Endothelial cell (in vitro differentiated cells): Measurements from ENCODE around the gene NOTO. TPM values are rescaled to one million over a fixed set of nuclear protein-coding genes. Genes with fewer than 3 reads are reported as not detected.
"Not testable (repeated sequence)": the region's sequence is repeated elsewhere in the genome, so short reads cannot be mapped to it uniquely, and the experiment has no call there.

Experiments used
- DNase-seq: peaks from one replicate; pipeline ENCODE4 v3.0.0; 2021; ENCODE audit warnings: low spot score
- H3K27ac Mint-ChIP-seq: one replicate; pipeline ENCODE4 v1.8.0; 2021; ENCODE audit warnings: mixed read lengths, inconsistent platforms; ENCODE audit not compliant: unreplicated experiment
- H3K27me3 Mint-ChIP-seq: one replicate; pipeline ENCODE4 v1.8.0; 2021; ENCODE audit warnings: mild to moderate bottlenecking, moderate library complexity, mixed read lengths, inconsistent platforms; ENCODE audit not compliant: unreplicated experiment
- H3K36me3 Mint-ChIP-seq: one replicate; pipeline ENCODE4 v1.8.0; 2021; ENCODE audit warnings: mild to moderate bottlenecking, low read depth, mixed read lengths, inconsistent platforms; ENCODE audit not compliant: unreplicated experiment
- H3K4me1 Mint-ChIP-seq: one replicate; pipeline ENCODE4 v1.8.0; 2021; ENCODE audit warnings: mild to moderate bottlenecking, mixed read lengths, inconsistent platforms; ENCODE audit not compliant: unreplicated experiment
- H3K4me3 Mint-ChIP-seq: one replicate; pipeline ENCODE4 v1.8.0; 2021; ENCODE audit warnings: mild to moderate bottlenecking, mixed read lengths, inconsistent platforms; ENCODE audit not compliant: unreplicated experiment
- H3K9me3 Mint-ChIP-seq: one replicate; pipeline ENCODE4 v1.8.0; 2021; ENCODE audit warnings: mixed read lengths, inconsistent platforms; ENCODE audit not compliant: unreplicated experiment
- long read RNA-seq: library from polyadenylated mRNA; unstranded; transcript quantifications from one replicate; pipeline ENCODE4 v2.0.0, GENCODE V29; 2020; ENCODE audit not compliant: unreplicated experiment
- total RNA-seq: library from RNA; stranded (reverse); fragmentation: NEBNext Ultra II Directional; extraction: Animal tissue kit (Norgen Biotek cat#: 25700); gene quantifications from one replicate; pipeline ENCODE4 v1.2.1, GENCODE V29; 2021; ENCODE audit not compliant: unreplicated experiment
- TF ChIP-seq, protein P1 (sequence below): fragments of 200-600 bp; sonication (generic); IDR thresholded peaks from one replicate; pipeline ENCODE4 v1.5.0; 2021; ENCODE audit warnings: antibody characterized with exemption; ENCODE audit not compliant: unreplicated experiment

The NOTO gene, protein sequence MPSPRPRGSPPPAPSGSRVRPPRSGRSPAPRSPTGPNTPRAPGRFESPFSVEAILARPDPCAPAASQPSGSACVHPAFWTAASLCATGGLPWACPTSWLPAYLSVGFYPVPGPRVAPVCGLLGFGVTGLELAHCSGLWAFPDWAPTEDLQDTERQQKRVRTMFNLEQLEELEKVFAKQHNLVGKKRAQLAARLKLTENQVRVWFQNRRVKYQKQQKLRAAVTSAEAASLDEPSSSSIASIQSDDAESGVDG
- total RNA-seq: not detected
- long read RNA-seq: 0 reads

DNA sequence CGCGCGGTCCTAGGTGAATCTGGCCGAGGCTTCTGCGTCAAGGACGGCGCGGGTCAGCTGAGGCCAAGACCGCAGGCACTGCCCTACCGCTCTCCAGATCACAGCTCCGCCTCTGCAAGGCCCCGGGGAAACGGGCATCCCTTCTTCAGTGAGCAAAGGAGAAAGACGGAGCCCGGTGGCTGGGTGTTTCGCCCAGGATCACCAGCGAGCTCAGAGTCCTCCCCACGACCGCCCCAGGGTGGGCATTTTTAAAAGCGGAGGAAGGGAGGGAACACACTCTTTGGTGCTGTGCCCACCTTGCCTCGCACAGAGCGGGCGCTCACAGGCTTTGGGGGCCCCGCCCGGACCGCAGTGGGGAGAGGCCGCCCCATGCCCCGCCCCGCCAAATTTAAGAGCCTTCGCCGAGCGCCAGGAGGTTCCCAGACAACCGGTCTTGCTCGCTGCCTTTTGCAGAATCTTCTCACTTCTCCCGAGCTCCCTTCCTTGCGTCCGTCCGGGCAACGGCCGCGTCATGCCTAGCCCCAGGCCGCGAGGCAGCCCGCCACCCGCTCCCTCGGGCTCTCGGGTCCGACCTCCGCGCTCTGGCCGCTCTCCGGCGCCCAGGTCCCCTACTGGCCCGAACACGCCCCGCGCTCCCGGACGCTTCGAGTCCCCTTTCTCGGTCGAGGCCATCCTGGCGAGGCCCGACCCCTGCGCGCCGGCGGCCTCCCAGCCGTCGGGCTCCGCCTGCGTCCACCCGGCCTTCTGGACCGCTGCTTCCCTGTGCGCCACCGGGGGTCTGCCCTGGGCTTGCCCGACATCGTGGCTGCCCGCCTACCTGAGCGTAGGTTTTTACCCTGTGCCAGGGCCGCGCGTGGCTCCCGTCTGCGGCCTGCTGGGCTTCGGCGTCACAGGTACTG, at the start of gene NOTO:
TSS of gene NOTO (plus strand) at position 419 of the 899 bp plus-strand sequence. CDS start at position 512, 93 bp downstream.
- no peaks in the 10 kb centered on the region for H3K4me1 Mint-ChIP-seq
- peaks cover 11% of the 10 kb centered on the region for H3K27me3 Mint-ChIP-seq

DNA sequence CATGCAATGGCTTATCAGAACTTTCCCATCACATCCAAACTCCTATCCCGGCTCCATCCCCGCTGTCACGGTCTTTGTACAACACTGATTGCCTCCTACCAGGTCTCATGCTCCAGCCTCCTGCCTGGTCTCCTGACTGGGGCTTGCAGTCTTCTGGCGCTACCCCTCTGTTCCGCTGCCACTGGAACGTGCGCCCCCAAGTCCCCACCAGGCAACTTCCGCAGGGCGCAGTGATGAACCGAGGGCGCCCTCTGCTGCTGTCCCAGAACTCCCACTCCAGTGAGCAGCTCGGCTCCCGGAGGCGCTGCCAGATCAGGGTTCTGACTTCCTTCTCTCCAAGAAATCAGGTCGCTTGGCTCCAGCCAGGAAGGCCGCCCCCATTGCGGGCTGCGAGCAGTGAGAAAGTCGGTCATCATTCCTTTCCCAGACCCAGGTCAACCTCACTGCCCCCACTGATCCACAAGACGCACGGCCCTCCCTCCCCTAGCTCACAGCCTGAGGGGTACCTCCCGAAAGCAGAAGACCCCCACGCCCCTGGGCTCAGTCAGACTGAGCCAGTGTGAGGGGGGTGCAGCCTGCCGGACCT, 45.7 kb upstream of the NOTO start:
- no peaks in the 10 kb centered on the region for H3K36me3 Mint-ChIP-seq
- H3K27ac Mint-ChIP-seq: no peak overlapping the region
- H3K4me3 Mint-ChIP-seq: peak overlapping the region; percentile 83
- H3K9me3 Mint-ChIP-seq: no peaks in the 10 kb centered on the region
- DNase-seq: peak; percentile 73
- H3K27me3 Mint-ChIP-seq: peaks cover 13% of the 10 kb centered on the region
- TF ChIP-seq, protein P1, sequence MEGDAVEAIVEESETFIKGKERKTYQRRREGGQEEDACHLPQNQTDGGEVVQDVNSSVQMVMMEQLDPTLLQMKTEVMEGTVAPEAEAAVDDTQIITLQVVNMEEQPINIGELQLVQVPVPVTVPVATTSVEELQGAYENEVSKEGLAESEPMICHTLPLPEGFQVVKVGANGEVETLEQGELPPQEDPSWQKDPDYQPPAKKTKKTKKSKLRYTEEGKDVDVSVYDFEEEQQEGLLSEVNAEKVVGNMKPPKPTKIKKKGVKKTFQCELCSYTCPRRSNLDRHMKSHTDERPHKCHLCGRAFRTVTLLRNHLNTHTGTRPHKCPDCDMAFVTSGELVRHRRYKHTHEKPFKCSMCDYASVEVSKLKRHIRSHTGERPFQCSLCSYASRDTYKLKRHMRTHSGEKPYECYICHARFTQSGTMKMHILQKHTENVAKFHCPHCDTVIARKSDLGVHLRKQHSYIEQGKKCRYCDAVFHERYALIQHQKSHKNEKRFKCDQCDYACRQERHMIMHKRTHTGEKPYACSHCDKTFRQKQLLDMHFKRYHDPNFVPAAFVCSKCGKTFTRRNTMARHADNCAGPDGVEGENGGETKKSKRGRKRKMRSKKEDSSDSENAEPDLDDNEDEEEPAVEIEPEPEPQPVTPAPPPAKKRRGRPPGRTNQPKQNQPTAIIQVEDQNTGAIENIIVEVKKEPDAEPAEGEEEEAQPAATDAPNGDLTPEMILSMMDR: peak; percentile 54
- peaks cover 11% of the 10 kb centered on the region for H3K4me1 Mint-ChIP-seq

More for the DNA sequence above, at the start of gene NOTO:
- Mint-ChIP-seq H3K27ac (no peak within 1 kb of the TSS), H3K4me3 (no peak within 1 kb of the TSS), H3K9me3 (no peaks in the 10 kb centered on the region), H3K36me3 (peaks cover 7% of the 10 kb centered on the region)
- TF ChIP-seq, protein P1: no peak
- peak; percentile 31 for DNase-seq

DNA sequence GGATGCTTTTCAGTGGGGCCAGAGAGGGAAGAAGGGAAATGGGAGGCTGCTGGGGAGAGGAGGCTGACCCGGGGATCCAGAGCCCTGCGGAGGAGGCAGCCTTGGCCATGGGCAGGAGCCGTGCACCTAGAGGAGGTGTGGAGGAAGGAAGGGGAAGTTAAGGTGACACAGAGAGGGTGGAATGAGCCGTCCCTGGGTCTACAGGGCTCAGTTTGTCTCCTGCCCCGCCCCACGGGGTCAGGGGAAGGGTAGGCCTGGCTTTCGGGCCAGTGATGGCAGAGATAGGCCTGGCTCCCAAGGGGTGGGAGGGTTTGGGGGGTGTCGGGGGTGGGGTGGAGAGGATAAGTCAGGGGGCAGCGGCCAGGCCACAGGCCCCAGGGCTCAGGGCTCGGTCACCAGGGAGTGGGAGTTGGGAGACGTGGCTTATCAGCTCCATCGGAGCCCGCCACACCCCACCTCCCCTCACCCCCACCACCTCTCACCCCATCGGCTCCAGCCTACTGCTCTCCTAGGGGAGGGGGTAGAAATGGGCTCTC, 39.5 kb upstream of the NOTO start:
- Mint-ChIP-seq H3K27ac (no peak overlapping the region), H3K9me3 (no peaks in the 10 kb centered on the region), H3K4me3 (no peak overlapping the region), H3K36me3 (no peaks in the 10 kb centered on the region), H3K4me1 (peaks cover 2% of the 10 kb centered on the region), H3K27me3 (peaks cover 3% of the 10 kb centered on the region)
- DNase-seq: no peak
- TF ChIP-seq, protein P1: no peak

DNA sequence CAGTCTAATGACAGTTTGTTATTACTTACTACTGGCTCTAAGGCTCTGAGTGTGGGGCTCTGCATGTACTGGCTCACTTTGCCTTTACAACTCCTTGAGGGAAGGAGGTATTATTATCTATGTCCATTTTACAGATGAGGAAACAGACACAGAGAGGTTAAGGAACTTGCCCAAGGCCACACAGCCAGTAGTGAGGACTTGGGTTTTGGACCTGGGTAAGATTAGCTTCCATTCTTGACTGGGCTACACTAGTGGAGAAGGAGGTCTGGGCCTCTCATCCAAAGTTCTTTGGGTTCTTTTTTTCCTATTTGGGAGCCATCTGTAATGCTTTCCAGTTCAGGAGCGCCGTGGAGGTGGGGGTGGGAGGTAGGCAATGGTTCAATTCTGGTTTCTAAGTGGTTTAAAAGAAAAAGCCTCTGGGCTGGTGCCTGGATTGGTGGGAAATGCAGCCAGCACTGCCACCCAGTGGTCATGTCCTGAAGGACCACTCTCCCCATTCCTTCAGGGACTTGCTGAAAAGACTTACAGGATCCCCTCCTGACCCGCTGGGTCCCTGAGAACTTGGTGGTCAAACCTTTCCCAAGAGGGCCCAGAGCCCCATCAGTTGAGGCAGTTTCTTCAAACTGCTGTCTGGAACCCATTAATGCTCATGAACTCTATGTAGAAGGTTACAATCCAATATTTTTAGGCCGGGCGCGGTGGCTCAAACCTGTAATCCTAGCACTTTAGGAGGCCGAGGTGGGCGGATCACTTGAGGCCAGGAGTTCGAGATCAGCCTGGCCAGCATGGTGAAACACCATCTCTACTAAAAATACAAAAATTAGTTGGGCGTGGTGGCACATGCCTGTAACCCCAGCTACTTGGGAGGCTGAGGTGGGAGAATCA, 38.6 kb upstream of the NOTO start:
- H3K4me3 Mint-ChIP-seq: no peak overlapping the region
- peaks cover 2% of the 10 kb centered on the region for H3K27me3 Mint-ChIP-seq

DNA sequence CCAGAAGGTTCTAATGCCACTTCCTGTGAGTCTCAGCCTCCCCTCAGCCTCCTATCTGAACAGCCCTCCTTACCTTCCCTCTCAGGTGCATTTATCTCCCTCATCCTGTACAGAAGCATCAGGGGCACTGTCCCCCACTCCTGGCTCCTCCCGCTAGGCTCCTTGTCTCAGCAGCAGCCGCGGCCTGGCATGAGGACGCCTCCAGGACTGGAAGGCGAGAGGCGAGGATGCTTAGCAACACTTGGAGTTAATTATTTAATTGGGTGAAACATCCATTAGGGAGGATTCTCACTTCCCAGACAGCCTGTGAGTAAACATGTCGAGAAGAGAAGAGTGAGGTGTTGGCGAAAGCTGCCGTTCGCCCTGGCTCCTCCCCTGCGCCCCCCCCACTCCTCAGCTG, 36.4 kb upstream of the NOTO start:
- not testable (repeated sequence) for DNase-seq, H3K4me3 Mint-ChIP-seq, H3K27me3 Mint-ChIP-seq, H3K9me3 Mint-ChIP-seq, H3K4me1 Mint-ChIP-seq, H3K27ac Mint-ChIP-seq, H3K36me3 Mint-ChIP-seq

More for the DNA sequence above, 38.6 kb upstream of the NOTO start:
- H3K4me1 Mint-ChIP-seq: peaks cover 2% of the 10 kb centered on the region
- H3K36me3 Mint-ChIP-seq: no peaks in the 10 kb centered on the region
- peak; percentile 82 for DNase-seq
- TF ChIP-seq, protein P1: peak; percentile 88
- H3K9me3 Mint-ChIP-seq: no peaks in the 10 kb centered on the region
- H3K27ac Mint-ChIP-seq: no peak overlapping the region

DNA sequence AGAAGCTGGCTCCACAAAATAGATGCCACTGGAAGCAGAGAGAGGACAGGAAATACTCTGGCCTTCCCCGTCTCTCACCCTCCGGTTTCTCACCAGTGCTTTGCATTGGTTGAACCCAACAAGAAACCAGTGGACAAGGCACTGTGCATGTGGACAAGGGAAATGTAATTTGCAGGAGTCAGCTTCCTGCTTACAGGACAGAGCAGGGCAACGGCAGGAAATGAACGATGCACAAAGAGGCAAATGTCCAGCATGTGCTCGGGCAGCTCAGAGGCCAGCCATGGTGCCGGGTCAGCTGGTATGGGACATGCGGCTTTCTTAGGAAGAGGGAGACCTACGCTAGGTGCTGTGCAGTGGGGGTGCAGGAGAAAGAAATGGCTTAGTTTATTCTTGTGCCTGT, 35.6 kb upstream of the NOTO start:
- not testable (repeated sequence) for H3K27me3 Mint-ChIP-seq, H3K4me3 Mint-ChIP-seq, DNase-seq, H3K4me1 Mint-ChIP-seq, H3K27ac Mint-ChIP-seq, H3K36me3 Mint-ChIP-seq, H3K9me3 Mint-ChIP-seq

DNA sequence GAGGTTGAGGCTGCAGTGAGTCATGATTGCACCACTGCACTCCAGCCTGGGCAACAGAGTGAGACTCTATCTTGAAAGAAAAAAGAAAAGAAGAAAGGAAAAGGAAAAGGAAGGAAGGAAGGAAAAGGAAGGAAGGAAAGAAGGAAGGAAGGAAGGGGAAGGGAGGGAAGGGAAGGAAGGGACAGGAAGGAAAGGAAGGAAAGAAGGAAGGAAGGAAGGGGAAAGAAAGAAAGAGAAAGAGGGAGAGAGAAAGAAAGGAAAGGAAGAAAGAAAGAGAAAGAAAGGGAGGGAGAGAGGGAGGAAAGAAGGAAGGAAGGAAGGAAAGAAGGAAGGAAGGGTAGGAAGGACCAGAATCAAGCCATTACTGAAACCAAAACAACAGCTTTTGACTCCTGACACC, 34.0 kb upstream of the NOTO start:
- not testable (repeated sequence) for H3K27ac Mint-ChIP-seq, H3K4me1 Mint-ChIP-seq, H3K36me3 Mint-ChIP-seq, H3K9me3 Mint-ChIP-seq, H3K4me3 Mint-ChIP-seq, H3K27me3 Mint-ChIP-seq, DNase-seq
